HUES64 (cell line): ENCODE results near the gene OR1A2.
"Not testable (repeated sequence)": the region's sequence is repeated elsewhere in the genome, so short reads cannot be mapped to it uniquely, and the experiment has no call there.

Source experiments
- H3K27ac ChIP-seq: 2 replicates; pipeline ENCODE4 v1.7.0; 2013; ENCODE audit warnings: low read depth, low read length, inconsistent platforms
- H3K27me3 ChIP-seq: 2 replicates; pipeline ENCODE4 v1.6.1; 2013; ENCODE audit warnings: mild to moderate bottlenecking, low read length; ENCODE audit not compliant: insufficient read depth
- H3K36me3 ChIP-seq: 2 replicates; pipeline ENCODE4 v1.6.1; 2013; ENCODE audit warnings: mild to moderate bottlenecking, low read length; ENCODE audit not compliant: insufficient read depth
- H3K4me1 ChIP-seq: 2 replicates; pipeline ENCODE4 v1.6.1; 2013; ENCODE audit warnings: mild to moderate bottlenecking, low read length, moderate library complexity; ENCODE audit not compliant: insufficient read depth
- H3K4me3 ChIP-seq: 2 replicates; pipeline ENCODE4 v1.5.1; 2013; ENCODE audit warnings: mild to moderate bottlenecking, low read length, moderate library complexity
- H3K9ac ChIP-seq: 2 replicates; pipeline ENCODE4 v1.6.1; 2013; ENCODE audit warnings: mild to moderate bottlenecking, low read depth, low read length
- H3K9me3 ChIP-seq: 2 replicates; pipeline ENCODE4 v1.6.1; 2013; ENCODE audit warnings: low read depth, low read length; ENCODE audit not compliant: insufficient read depth
- WGBS: fragments of 150-250, 120-280 bp; methylation state at CpG from one replicate; pipeline ENCODE4 v1.1.7; 2013; ENCODE audit warnings: missing lambda C conversion rate; 5-methylcytosine and 5-hydroxymethylcytosine counted together

The OR1A2 gene

GRCh38 chr17:3224721-3225352 lies 27.5 kb downstream of the OR1A2 start:
- H3K4me3 ChIP-seq, H3K4me1 ChIP-seq: not testable (repeated sequence)

GRCh38 chr17:3232300-3232699 lies 35.0 kb downstream of the OR1A2 start:
- not testable (repeated sequence) for H3K4me3 ChIP-seq, H3K27ac ChIP-seq, H3K9ac ChIP-seq, H3K27me3 ChIP-seq, H3K36me3 ChIP-seq, H3K4me1 ChIP-seq, H3K9me3 ChIP-seq
- 85% methylated on average over 8 of the region's 8 CpGs for WGBS

More at GRCh38 chr17:3224721-3225352, 27.5 kb downstream of the OR1A2 start:
- H3K27ac ChIP-seq, H3K9ac ChIP-seq, H3K27me3 ChIP-seq, H3K36me3 ChIP-seq: not testable (repeated sequence)
- H3K9me3 ChIP-seq = peaks cover 13% of the 10 kb centered on the region; the same call in 1 of the 2 replicates

GRCh38 chr17:3238685-3239084 lies 41.4 kb downstream of the OR1A2 start:
- WGBS = no CpG with 5 or more reads among the region's 2 CpGs
- H3K4me1 ChIP-seq, H3K27me3 ChIP-seq, H3K36me3 ChIP-seq, H3K9ac ChIP-seq, H3K9me3 ChIP-seq, H3K4me3 ChIP-seq, H3K27ac ChIP-seq: not testable (repeated sequence)

GRCh38 chr17:3241044-3241443 lies 43.7 kb downstream of the OR1A2 start:
- H3K27me3 ChIP-seq, H3K27ac ChIP-seq: not testable (repeated sequence)
- WGBS = no CpG with 5 or more reads among the region's 1 CpG

GRCh38 chr17:3244841-3245240 lies 47.5 kb downstream of the OR1A2 start:
- not testable (repeated sequence) for H3K9me3 ChIP-seq, H3K27me3 ChIP-seq, H3K4me1 ChIP-seq, H3K36me3 ChIP-seq, H3K9ac ChIP-seq, H3K27ac ChIP-seq, H3K4me3 ChIP-seq
- WGBS = no CpG with 5 or more reads among the region's 1 CpG

More at GRCh38 chr17:3241044-3241443, 43.7 kb downstream of the OR1A2 start:
- not testable (repeated sequence) for H3K4me3 ChIP-seq, H3K9ac ChIP-seq, H3K4me1 ChIP-seq, H3K36me3 ChIP-seq, H3K9me3 ChIP-seq
